Left renal cortex interstitium (tissue), 4 donors: Measurements from ENCODE around the gene VSTM2B. TPM values are rescaled to one million over a fixed set of nuclear protein-coding genes. Genes with fewer than 3 reads are reported as not detected.

ENCODE experiments used
- DNase-seq, 4 donors: peaks; one replicate each; pipeline ENCODE4 v3.0.0-alpha.2; 2013; ENCODE audit warnings: low read depth in 4 of 4, low spot score in 2 of 4, missing footprints in 1 of 4
- polyA plus RNA-seq, 4 donors: library from polyadenylated mRNA; unstranded; fragments of 120-200 nt; gene quantifications; one replicate each; pipeline ENCODE4 v1.2.1, GENCODE V29; 2013; ENCODE audit not compliant: insufficient read length in 4 of 4

VSTM2B gene
- polyA plus RNA-seq, 4 donors = 0.32 to 1.2 (median 0.40) TPM

DNA sequence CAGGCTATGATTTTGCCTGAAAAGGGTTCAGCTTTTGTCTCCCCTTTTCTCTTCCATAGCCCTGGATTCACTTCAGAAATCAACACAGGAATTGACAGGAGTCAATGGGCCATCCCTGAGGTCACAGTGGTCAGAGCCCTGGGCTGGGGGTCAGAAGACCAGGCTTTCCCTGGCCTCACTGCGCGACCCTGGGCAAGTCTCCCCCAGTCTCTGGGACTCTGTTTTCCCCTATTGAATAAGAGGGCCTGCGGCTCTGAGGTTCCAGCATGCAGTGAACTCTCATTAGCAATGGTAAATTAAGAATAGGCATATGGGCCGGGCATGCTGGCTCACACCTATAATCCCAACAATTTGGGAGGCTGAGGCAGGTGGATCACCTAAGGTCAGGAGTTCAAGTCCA is 30.7 kb upstream of the VSTM2B start:
- DNase-seq = no peak

DNA sequence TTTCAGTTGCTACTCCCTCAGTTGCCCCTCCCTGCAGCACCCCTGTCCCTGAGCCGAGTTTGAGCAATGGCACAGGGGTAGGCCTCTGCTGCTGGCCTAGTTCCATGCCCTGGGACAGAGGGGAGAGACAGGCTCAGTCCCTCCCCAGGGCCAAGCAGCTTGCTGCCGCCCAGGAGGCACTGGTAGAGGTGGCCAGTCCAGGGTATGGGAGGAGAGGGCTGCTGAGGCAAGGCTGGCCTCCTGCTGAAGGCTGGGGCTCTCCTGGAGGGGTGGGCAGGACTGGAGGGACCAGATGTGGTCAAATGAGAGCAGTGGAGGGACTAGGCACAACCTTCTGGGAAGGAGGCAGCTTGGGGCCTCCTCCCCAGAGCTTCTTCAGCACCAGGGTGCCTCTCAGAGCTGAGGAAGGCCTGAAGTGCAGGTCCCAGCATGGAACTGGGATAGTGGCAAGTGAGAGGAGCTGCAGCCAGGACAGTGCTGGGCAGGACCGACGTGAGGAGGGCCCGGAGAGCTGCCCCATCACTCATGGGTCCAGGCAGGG is 29.8 kb upstream of the VSTM2B start:
- no peak for DNase-seq

DNA sequence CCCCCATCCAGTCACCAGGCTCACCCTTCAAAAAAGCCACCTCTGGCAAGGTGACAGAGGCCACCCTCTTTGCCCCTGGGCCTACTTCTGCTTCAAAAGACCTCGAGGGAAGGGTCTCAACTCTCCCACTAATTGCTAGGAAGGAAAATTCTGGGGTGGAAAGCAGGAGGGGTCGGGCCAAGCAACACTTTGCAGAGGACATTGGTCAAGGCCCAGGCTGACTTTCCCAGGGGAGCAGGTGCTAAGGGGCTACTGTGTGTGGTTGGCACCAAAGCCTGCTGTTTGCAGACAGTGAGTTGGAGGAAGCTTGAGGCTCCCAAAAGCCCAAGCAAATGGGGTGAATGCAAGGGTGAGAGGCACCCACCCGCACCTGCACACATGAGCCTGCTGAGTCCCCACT is 28.6 kb upstream of the VSTM2B start:
- no peak for DNase-seq

DNA sequence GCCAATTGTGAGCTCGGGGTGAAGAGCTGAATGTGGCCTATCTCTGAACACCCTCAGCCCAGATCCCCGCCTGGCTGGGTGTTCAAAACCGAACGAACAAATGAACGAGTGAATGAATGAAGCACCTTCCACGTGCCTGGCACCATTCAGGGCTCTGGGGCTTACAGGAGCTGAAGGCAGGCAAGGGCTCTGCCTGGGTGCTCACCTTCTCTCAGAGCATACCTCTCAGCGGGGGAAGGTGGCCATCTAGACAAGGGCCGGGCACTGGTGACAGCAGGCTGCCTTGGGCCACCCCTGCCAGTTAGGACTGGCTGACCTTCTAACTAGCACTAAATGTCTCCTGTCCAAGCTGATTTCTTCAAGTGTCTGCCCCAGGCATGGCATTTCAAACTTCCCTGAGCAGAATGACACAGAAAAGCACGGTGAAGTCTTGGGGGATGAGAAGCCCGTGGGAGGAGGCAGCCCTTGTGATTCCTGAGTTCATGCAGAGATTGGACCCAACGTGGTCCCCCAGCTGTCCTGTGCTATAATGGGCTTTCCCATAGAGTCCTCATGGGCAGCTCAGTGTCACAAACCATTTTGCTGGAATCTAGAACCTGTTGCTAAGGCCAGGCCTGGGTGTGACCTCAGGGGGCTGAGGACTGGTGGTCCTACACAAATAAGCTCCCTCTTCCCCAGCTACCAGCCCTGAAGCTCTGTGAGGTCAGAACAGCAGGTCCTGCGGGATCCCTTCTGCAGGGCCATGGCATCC is 27.9 kb upstream of the VSTM2B start:
- DNase-seq = no peak

DNA sequence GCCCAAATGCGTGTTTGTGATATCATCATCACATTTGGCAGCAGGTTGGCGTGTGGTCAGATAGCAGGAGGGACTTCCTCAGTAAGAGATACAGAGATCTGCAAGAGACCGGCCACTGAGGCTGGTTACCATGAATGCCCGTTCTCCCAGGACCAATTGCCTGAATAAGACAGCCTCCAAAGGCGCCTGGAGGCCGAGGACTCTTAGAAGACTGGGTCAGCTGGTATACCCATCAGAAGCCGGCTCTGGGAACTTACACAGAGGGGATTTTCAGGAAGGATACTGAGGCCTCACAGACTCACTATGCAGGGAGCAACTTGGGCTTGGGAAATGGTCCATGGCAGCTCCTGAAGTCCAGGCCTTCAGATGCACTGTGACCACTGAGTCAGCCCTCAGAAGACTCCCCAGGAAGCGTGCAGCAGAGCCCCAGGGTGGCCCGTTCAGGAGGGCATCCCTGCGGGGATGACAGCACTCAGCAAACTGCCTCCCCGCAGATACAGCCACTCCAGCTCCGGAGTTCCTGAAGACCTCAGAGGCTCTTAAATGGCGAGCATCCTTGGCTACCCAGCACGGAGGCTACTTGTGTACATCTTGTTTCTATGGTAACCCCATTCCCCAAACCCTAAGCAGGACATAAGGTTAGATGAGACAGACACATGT is 26.4 kb upstream of the VSTM2B start:
- DNase-seq = no peak

DNA sequence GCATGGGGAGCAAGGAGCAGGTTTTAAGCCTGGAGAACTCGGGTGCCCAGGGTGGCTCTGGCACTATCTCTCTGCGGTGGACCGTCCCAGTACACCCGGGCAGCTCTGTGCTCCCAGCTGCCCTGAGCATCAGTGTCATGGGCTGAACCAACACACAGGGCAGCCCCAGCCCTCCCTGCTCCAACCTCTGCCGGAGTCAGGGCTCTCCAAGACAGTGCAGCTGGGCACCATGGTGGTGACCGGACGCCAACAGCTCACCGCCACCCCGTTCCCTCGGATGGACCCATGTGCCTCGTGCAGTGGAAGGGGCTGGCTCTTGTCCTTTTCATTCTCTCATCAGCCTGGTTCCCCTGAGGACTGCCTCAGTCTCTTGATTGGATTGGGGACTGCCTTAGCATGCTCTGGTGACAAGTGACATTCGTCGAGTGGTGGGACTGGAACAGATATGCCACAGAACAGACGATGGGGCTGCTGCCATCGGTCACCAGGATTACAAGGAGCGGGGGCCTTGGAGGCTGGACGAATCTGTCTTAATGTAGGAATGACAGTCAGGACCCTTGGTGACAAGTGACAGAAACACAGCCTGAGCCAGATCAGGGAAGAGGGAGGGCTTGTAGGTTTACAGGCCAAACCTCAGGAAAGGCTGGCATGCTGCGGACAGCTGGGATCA is 25.7 kb upstream of the VSTM2B start:
- no peak for DNase-seq

DNA sequence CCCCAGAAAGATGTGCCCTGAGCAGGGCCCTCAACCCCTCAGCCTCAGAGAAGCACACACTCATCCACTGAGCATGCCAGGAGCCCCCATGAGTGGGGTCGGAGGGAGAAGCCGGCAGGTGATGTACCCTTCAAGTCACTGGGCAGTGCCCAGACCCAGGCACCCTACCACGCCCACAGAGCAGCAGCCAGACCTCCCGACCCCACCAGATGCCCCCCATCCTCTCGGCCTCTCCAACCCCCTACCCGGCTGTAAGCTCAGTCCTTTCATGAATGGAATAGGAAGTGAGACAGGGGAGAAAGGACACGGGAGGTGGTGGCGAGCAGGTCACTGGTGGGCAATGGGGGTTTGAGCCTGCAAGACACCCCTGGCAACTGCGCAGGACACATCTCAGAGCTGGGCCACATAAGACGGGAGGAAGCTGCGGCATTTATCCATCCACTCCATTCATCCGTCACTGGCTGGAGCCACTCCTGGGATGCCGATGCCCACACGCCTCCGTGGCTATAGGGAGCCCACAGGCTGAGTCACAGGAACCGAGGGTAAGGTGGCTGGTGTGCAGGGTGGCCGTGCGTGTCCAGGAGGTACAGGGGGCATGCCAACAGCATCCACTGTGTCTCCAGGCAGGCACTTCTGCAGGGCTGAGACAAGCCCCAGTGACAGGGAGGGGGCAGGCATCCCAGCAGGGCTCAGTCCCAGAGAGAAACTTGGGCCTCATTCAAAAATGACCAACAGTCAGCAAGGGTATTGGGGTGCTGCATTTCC is 23.8 kb upstream of the VSTM2B start:
- DNase-seq = no peak

DNA sequence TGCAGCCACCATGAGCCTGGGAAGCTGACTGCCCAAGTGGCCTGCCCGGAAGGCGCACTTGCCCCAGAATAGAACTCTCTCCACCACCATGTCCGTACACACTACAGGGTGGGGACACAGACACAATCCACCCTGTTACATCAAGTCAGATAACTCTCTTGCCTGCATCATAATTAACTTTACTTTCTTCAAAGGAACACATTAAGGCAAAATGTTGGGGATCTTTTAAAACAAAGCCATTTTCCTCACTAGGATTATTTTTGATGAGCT is 23.3 kb upstream of the VSTM2B start:
- DNase-seq = no peak

DNA sequence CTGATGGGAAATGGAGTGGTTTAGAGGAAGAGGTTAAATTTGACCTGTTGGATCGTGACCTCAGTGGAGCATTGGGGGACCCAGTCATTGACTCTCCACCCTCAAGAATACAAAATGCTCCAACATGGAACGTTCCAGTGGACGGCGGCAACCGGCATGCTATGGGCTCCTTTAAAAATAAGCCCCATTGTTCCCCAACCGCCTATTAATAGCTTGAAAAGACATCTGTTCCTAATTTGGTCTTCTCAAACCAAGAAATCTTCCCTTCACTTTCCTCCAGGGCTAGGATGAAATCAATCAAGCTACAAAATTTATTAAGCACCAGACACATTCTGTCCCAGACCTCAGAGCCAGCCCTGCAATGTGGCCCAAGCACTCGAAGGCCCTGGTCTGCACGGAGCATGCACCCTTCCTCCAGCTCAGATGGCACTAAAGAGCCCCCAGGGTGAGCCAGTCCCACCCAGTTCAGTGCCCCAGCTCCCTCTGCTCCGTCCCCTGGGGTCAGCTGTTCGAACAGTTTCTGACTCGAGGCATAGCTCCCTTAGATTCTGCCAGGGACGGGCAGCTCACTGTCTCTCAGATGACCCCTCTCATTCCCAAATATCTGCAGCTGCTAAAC is 22.5 kb upstream of the VSTM2B start:
- DNase-seq = no peak

DNA sequence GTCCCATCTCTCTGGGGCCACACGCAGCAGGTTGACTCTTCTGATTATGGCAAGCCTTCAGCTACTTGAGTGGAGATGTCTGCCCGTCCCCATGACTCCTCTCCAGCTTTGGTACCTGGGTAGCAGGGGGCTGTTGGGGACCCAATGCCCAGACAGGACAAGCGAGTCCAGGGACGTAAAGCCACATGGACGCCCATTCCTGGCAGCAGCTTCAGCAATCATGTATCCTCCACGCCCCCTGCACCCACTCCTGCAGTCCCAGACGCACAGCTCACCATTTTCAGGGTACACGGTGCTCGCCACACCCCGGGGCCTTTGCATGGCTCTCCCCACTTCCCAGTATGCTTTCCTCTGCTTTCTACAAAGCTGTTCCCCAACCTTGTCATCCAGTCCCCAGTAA is 22.0 kb upstream of the VSTM2B start:
- no peak for DNase-seq

DNA sequence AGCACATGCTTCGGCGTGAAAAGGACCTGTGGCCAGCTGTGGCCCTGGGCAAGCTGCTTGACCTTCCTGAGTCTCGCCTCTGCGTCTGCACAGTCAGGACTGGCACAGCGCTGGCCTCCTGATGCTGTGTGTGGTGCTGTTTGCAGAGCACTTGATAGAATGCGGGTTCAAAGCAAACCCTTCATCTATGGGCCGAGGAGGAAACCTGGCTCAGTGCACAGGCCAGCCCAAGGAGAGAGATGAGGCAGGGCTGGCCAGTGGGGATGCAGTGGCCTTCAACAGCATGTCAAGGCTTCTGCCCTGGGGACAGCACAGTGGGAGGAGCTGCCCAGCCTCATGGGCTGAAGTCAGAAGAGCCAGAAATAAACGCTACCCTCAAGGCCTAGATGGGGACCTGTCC is 21.3 kb upstream of the VSTM2B start:
- no peak for DNase-seq

DNA sequence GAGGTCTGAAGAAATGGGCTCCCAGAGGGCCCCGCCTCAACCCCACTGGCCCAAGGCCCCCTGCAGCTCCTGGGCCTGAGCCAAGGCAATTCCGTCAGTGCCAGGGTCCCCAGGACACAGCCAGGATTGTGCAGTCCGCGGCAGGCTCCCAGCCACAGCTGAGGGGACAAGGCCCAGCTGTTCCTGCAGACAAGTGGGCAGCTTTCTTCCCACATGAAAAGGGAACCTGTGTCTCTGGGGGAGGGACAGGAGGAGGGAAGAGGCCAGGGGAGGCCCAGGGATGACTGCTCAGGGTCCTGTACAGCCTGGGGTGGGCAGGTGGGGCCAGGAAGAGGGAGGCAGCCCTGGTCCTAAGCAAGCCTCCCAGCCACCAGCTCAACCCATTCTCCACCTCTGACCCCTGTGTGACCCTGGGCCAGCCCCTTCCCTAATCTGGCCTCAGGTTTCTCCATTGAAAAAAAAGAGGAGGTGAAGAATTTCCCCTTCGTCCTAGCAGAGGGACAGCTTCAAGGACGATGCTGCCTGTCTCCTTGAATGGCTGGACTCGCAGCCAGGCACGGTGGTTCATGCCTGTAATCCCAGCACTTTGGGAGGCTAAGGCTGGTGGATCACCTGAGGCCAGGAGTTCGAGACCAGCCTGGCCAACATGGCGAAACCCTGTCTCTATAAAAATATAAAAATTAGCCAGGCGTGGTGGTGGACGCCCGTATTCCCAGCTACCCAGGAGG is 20.5 kb upstream of the VSTM2B start:
- no peak for DNase-seq

DNA sequence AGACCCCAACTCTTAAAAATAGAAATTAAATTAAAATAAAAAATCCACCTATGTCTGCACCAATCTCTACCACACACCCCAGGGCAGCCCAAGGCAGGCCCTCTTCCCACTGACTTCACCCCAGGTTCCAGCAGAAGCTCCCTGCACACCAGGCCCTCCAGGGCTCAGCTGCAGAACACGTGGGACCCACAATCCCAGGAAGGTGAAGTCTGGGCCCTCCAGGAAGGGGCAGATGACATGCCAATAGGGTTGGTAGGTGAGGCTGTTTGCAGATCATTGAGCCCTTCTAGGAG is 19.2 kb upstream of the VSTM2B start:
- no peak for DNase-seq

DNA sequence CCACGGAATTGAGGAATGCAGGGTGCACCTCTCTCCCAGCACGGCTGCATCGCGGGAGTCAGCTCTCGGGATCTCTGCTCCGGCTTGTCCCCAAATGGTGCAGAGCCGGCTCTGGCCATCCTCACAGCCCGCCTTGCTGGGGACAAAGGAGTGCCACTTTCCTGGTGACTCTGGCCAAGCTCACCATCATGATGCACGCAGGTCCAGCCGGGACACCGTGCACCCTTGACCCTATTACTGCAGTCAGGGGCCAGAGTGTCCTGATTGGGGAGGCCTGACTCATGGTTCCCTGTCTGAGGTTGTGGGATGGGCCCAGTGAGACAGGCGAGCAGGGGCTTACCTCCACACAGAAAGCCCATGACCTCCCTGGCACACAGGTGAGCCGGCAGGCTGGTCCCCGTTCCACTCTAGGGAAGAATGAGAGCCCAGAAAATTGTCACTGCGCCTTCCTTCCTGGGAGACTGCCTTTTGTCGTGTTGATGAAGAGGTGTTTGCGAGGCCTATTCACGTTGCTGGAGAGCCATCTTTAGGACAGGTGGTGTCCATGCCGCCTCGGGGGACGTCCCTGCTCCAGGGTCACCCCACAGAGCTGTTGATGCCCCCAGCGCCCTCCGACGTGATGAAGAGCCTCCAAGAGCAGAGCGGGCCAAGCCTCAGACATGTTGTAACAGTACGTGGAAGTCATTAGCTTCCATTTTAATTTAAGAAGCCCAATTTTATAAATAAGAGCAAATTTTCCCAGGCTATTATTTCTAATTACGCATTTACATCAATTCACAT is 18.5 kb upstream of the VSTM2B start:
- DNase-seq = no peak

DNA sequence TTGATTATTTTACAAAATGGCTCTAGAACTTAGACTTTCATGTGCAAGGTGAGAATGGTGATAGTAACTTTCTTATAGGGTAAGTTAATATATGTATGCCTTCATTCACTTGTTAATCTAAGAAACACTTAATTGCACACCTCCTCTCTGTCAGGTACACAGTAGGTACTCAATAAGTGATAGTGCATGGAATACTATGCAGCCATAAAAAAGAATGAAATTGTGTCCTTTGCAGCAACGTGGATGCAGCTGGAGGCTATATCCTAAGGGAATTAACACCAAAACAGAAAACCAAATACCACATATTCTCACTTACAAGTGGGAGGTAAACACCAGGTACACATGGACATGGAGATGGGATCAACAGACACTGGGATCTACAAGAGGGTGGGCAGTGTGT is 17.6 kb upstream of the VSTM2B start:
- no peak for DNase-seq

DNA sequence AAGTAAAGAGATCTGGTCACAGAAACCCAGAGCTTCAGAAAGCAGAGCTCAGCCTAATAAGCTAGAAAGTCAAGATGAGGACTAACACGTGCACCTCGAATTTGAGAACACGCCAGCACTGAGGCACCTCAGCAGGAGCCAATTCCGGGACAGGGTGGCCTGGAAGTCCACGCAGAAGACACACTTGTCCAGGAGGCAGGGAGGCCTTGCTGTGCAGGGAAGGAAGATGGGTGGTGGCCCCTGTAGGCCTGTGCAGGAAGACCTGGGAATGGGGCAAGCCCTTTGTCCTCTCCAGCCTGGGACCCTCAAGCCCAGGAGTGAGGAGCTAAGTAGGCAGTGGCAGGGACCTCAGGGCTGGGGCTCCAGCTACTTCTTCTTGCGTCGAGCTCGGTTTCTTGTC is 16.3 kb upstream of the VSTM2B start:
- DNase-seq = no peak

DNA sequence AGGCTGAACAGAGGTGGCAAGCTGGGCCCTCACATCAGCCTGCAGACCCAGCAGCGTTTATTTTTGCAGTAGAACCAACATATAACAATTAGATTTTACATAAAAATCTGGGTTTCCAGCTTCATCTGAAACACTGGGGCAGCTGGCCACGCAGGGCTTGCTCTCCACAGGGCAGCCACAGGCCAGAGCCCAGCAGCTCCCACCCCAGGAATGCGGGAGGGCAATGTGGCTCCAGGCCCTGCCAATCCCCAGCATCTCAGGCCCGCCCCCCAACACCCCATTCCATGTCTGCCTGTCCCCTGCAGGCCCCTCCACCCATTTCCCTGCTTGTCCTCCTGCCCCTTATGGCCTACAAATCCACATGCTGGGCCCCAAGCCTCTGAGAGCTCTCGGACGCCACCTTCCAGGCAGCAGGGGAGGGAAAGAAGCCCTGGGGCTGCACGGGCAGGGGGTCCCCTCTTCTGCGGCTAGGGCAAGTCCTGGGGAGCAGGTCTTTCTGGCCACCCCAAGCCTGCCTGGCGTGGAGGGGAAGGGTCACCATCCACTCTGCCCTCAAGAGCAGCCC is 15.0 kb upstream of the VSTM2B start:
- DNase-seq = no peak

DNA sequence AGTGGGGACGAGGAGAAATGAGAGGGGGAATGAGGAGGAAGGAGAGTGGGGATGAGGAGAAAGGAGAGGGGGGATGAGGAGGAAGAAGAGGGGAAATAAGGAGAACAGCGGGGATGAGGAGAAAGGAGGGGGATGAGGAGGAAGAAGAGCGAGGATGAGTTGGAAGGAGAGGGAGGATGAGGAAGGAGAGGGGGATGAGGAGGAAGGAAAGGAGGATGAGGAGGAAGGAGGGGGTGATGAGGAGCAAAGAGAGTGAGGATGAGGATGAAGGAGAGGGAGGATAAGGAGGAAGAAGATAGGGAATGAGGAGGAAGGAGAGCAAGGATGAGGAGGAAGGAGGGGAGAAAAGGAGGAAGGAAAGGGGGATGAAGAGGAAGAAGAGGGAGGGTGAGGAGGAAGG is 14.0 kb upstream of the VSTM2B start:
- no peak for DNase-seq

DNA sequence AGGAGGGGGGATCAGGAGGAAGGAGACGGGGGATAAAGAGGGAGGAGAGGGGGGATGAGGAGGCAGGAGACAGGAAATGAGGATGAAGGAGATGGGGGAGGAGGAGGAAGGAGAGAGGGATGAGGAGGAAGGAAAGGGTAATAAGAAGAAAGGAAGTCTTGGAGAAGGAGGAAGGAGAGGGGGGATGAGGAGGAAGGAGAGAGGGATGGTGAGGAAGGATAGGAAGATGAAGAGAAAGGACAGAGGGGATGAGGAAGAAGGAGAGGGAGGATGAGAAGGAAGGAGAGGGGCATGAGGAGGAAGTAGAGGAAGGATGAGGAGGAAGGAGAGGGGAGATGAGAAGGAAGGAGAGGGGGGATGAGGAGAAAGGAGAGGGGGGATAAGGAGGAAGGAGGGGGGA is 13.0 kb upstream of the VSTM2B start:
- DNase-seq = no peak
